Stomach (tissue), 4 donors: ENCODE data around the gene KIAA0930.

Experiments used
- POLR2AphosphoS5 ChIP-seq, 3 donors: sonication (generic); formaldehyde crosslinking; IDR thresholded peaks; one replicate each; pipeline ENCODE4 v1.6.1; 2016; ENCODE audit warnings: antibody characterized with exemption in 3 of 3
- TF ChIP-seq, protein P1 (sequence below), 7 experiments: fragments of 450-650 bp in 4 of 7; fragments of 200-600 bp in 3 of 7; sonication (generic) in 3 of 7; IDR thresholded peaks; one replicate each; pipeline ENCODE4 v1.5.1; 2016 to 2019; ENCODE audit warnings: antibody characterized with exemption in 7 of 7, control low read depth in 2 of 7, mild to moderate bottlenecking in 1 of 7

- TF ChIP-seq, protein P1, sequence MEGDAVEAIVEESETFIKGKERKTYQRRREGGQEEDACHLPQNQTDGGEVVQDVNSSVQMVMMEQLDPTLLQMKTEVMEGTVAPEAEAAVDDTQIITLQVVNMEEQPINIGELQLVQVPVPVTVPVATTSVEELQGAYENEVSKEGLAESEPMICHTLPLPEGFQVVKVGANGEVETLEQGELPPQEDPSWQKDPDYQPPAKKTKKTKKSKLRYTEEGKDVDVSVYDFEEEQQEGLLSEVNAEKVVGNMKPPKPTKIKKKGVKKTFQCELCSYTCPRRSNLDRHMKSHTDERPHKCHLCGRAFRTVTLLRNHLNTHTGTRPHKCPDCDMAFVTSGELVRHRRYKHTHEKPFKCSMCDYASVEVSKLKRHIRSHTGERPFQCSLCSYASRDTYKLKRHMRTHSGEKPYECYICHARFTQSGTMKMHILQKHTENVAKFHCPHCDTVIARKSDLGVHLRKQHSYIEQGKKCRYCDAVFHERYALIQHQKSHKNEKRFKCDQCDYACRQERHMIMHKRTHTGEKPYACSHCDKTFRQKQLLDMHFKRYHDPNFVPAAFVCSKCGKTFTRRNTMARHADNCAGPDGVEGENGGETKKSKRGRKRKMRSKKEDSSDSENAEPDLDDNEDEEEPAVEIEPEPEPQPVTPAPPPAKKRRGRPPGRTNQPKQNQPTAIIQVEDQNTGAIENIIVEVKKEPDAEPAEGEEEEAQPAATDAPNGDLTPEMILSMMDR (IDR thresholded peaks at IDR 0.05): no peak
- no peak for TF ChIP-seq POLR2AphosphoS5 (IDR thresholded peaks at IDR 0.05)
Observed at GRCh38 chr22:45227645-45228400, 12.9 kb downstream of the KIAA0930 start.
